NCI-H82 treated with DMSO at 0.1 percent for 48 hours (cell line): ENCODE measurements around the gene SORCS2.

ENCODE experiments used
- DNase-seq: peaks from one replicate; lab custom pipeline; 2025; ENCODE audit not compliant: unreplicated experiment; lab: John Stamatoyannopoulos, UW

The SORCS2 gene

GRCh38 chr4:7710126-7710525 lies 517.8 kb downstream of the SORCS2 start:
- no peak for DNase-seq

- no peak for DNase-seq
These were observed 518.4 kb downstream of the SORCS2 start for GRCh38 chr4:7710576-7711306.

- DNase-seq, result no peak
These were observed 519.1 kb downstream of the SORCS2 start for GRCh38 chr4:7711307-7711963.

GRCh38 chr4:7712021-7712671 lies 519.8 kb downstream of the SORCS2 start:
- DNase-seq, result no peak

- DNase-seq, result no peak
These were observed 521.4 kb downstream of the SORCS2 start for GRCh38 chr4:7713757-7714156.

GRCh38 chr4:7714176-7714575 lies 521.8 kb downstream of the SORCS2 start:
- no peak for DNase-seq

- no peak for DNase-seq
These were observed 522.4 kb downstream of the SORCS2 start for GRCh38 chr4:7714738-7715137.

- no peak for DNase-seq
These were observed 523.1 kb downstream of the SORCS2 start for GRCh38 chr4:7715271-7716009.

- DNase-seq, result no peak
These were observed 523.8 kb downstream of the SORCS2 start for GRCh38 chr4:7716010-7716721.

GRCh38 chr4:7717161-7717560 lies 524.8 kb downstream of the SORCS2 start:
- no peak for DNase-seq

GRCh38 chr4:7717946-7718490 lies 525.7 kb downstream of the SORCS2 start:
- no peak for DNase-seq

GRCh38 chr4:7719354-7720174 lies 527.2 kb downstream of the SORCS2 start:
- DNase-seq, result no peak

- no peak for DNase-seq
These were observed 529.7 kb downstream of the SORCS2 start for GRCh38 chr4:7721984-7722551.

- no peak for DNase-seq
These were observed 530.5 kb downstream of the SORCS2 start for GRCh38 chr4:7722766-7723387.

- DNase-seq, result no peak
These were observed 531.3 kb downstream of the SORCS2 start for GRCh38 chr4:7723625-7724024.

GRCh38 chr4:7725951-7726350 lies 533.6 kb downstream of the SORCS2 start:
- DNase-seq, result no peak

- no peak for DNase-seq
These were observed 534.5 kb downstream of the SORCS2 start for GRCh38 chr4:7726665-7727413.

- DNase-seq, result no peak
These were observed 535.4 kb downstream of the SORCS2 start for GRCh38 chr4:7727749-7728148.
